Measurements from ENCODE around the gene BAX. TPM values are rescaled to one million over a fixed set of nuclear protein-coding genes. Genes with fewer than 3 reads are reported as not detected.
A peak's percentile ranks its signal among the peaks of the same experiment; 100 is the strongest.

BAX gene
- total RNA-seq, 1 donor from 2014 or later: 141 TPM

- peaks cover 39% of the 10 kb centered on the region for H3K4me1 Mint-ChIP-seq (ENCODE audit: low read depth)
- H3K27me3 Mint-ChIP-seq: no peaks in the 10 kb centered on the region
- H3K36me3 Mint-ChIP-seq (ENCODE audit: insufficient read depth): peaks cover 25% of the 10 kb centered on the region
- peak overlapping the region; percentile 100 for H3K4me3 Mint-ChIP-seq (ENCODE audit: low read depth)
- no peak for TF ChIP-seq CTCF (IDR thresholded peaks at IDR 0.05; ENCODE audit: unreplicated experiment)
- H3K9me3 Mint-ChIP-seq (ENCODE audit: low read depth): no peaks in the 10 kb centered on the region
- H3K27ac Mint-ChIP-seq: peak overlapping the region; percentile 98
- DNase-seq (ENCODE audit: low spot score, unreplicated experiment): no peak
Observed at GRCh38 chr19:48966541-48967345, 12.1 kb downstream of the BAX start.

DNA sequence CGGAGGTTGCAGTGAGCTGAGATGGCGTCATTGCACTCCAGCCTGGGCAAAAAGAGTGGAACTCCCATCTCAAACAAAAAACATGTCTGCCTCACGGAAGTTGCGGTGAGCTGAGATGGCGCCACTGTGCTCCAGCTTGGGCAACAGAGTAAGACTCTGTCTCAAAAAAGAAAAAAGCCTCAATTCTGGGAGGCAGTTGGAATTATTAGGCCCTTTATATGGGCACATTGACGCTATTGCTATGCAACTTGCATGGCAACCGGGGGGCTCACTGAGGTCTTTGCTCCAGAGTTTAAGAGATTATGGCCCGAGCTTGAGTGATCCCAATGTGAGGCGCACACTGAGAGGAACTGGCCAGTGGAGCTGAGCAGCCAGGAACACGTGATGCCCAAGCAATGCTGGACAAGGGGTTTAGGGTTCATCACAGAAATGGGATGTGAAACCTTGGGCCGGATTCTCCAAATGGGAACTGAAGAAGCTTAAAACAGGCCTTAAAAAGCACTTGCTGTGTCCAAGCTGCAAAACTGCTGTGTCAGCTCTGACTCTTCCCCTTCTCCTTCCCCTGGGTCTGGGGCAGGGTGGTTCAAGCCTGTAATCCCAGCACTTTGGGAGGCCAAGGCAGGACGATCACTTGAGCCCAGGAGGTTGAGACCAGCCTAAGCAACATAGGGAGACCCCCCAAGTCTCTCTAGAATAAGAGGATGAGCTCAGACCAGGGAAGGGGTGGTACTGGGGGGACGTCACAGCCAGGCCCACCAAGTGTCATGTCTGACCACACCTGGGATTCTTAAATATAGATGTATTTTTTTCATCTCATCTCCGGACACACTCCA, 12.9 kb downstream of the BAX start:
- peaks cover 31% of the 10 kb centered on the region for H3K4me1 Mint-ChIP-seq (ENCODE audit: low read depth)
- peaks cover 25% of the 10 kb centered on the region for H3K36me3 Mint-ChIP-seq (ENCODE audit: insufficient read depth)
- peak overlapping the region; percentile 100 for H3K4me3 Mint-ChIP-seq (ENCODE audit: low read depth)
- peak overlapping the region; percentile 98 for H3K27ac Mint-ChIP-seq
- no peak for DNase-seq (ENCODE audit: low spot score, unreplicated experiment)
- no peak for TF ChIP-seq CTCF (IDR thresholded peaks at IDR 0.05; ENCODE audit: unreplicated experiment)
- no peaks in the 10 kb centered on the region for H3K27me3 Mint-ChIP-seq
- H3K9me3 Mint-ChIP-seq (ENCODE audit: low read depth): no peaks in the 10 kb centered on the region

DNA sequence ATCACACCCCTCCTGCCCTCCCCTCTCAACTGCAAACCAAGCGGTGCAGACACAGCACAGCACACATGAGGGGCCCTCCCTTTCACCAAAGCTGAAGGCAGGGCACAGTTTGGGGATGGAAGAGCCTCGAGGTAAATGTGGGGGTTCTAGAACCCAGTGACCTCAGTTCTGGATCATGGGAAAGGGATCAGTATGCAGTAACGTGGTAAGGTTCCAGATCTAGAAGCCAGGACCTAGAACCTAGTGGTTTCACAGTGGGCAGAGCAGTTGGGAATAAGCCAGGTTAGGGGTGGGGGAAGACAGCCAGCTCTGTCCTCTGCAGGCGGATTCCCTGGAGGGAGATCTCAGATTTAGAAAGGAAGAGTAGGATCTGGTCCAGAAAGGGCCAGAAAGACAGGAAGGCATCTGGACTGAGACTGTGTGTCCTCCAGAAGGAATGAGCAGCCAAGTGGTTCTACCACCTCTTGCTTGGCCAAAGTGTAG, 13.5 kb downstream of the BAX start:
- no peak for DNase-seq (ENCODE audit: low spot score, unreplicated experiment)
- peak overlapping the region; percentile 98 for H3K27ac Mint-ChIP-seq
- no peak for TF ChIP-seq CTCF (IDR thresholded peaks at IDR 0.05; ENCODE audit: unreplicated experiment)
- H3K4me1 Mint-ChIP-seq (ENCODE audit: low read depth): peaks cover 28% of the 10 kb centered on the region
- peak overlapping the region; percentile 24 for H3K4me3 Mint-ChIP-seq (ENCODE audit: low read depth)
- peaks cover 28% of the 10 kb centered on the region for H3K36me3 Mint-ChIP-seq (ENCODE audit: insufficient read depth)
- H3K27me3 Mint-ChIP-seq: no peaks in the 10 kb centered on the region
- no peaks in the 10 kb centered on the region for H3K9me3 Mint-ChIP-seq (ENCODE audit: low read depth)

- no peak overlapping the region for H3K4me3 Mint-ChIP-seq (ENCODE audit: low read depth)
- peak overlapping the region; percentile 20 for H3K27ac Mint-ChIP-seq
- H3K36me3 Mint-ChIP-seq (ENCODE audit: insufficient read depth): peaks cover 28% of the 10 kb centered on the region
- H3K9me3 Mint-ChIP-seq (ENCODE audit: low read depth): no peaks in the 10 kb centered on the region
- H3K4me1 Mint-ChIP-seq (ENCODE audit: low read depth): peaks cover 24% of the 10 kb centered on the region
- no peaks in the 10 kb centered on the region for H3K27me3 Mint-ChIP-seq
- no peak for DNase-seq (ENCODE audit: low spot score, unreplicated experiment)
- TF ChIP-seq CTCF (IDR thresholded peaks at IDR 0.05; ENCODE audit: unreplicated experiment): no peak
Observed at GRCh38 chr19:48968813-48969218, 14.1 kb downstream of the BAX start.
